H1 (cell line): Measurements from ENCODE around the gene NLRP10. TPM values are rescaled to one million over a fixed set of nuclear protein-coding genes. Genes with fewer than 3 reads are reported as not detected.

Experiments
- CTCF ChIA-PET: fragments of 300-600 bp; sonication (Branson Sonifier 250); formaldehyde crosslinking; loops from one replicate; lab custom pipeline; 2021; ENCODE audit not compliant: partially characterized antibody; lab: Charles Lee
- POLR2A ChIA-PET: fragments of 300-600 bp; sonication (Branson Sonifier 250); formaldehyde crosslinking; loops from one replicate; lab custom pipeline; 2021; ENCODE audit warnings: inconsistent platforms; ENCODE audit not compliant: partially characterized antibody; lab: Charles Lee
- DNase-seq, 2 experiments: peaks; one replicate each; pipeline versions ENCODE4 v3.0.0 to v3.0.0-alpha.2; 2010 to 2022; ENCODE audit warnings: low spot score in 2 of 2, low read depth in 1 of 2, mixed read lengths in 1 of 2
- FAIRE-seq: peaks from 2 replicates; lab custom pipeline; 2011; peaks lifted over from hg19 to GRCh38; lab: Jason Lieb, UNC
- H2AFZ ChIP-seq: 2 replicates; pipeline ENCODE4 v1.8.1; 2012; ENCODE audit warnings: low read length, inconsistent platforms
- H2AK5ac ChIP-seq: 2 replicates; pipeline ENCODE4 v1.6.1; 2013; ENCODE audit warnings: low read depth, low read length
- H2BK120ac ChIP-seq: replicated peaks from 2 replicates; pipeline ENCODE3; 2013; ENCODE audit warnings: low read depth, low read length, inconsistent platforms
- H2BK12ac ChIP-seq: 2 replicates; pipeline ENCODE4 v1.6.1; 2013; ENCODE audit warnings: low read depth, low read length
- H2BK15ac ChIP-seq: 2 replicates; pipeline ENCODE4 v1.6.1; 2013; ENCODE audit warnings: low read length
- H2BK20ac ChIP-seq: 2 replicates; pipeline ENCODE4 v1.6.1; 2013; ENCODE audit warnings: low read length
- H2BK5ac ChIP-seq: 2 replicates; pipeline ENCODE4 v1.6.1; 2013; ENCODE audit warnings: low read depth, low read length
- H3K14ac ChIP-seq: 2 replicates; pipeline ENCODE4 v1.6.1; 2013; ENCODE audit warnings: inconsistent platforms; ENCODE audit not compliant: insufficient read length
- H3K18ac ChIP-seq: 2 replicates; pipeline ENCODE4 v1.6.1; 2013; ENCODE audit warnings: low read length; ENCODE audit errors: extremely low read depth
- H3K23ac ChIP-seq: 2 replicates; pipeline ENCODE4 v1.6.1; 2013; ENCODE audit warnings: inconsistent platforms; ENCODE audit not compliant: insufficient read length
- H3K23me2 ChIP-seq: 2 replicates; pipeline ENCODE4 v1.6.1; 2013; ENCODE audit warnings: low read depth, low read length
- H3K27ac ChIP-seq: 2 replicates; pipeline ENCODE4 v1.6.1; 2011; ENCODE audit warnings: low read depth, low read length, inconsistent platforms
- H3K27me3 ChIP-seq, 4 experiments: replicated peaks in 1 of 4; 1 replicate in 1 of 4; 2 replicates in 3 of 4; pipeline versions ENCODE4 v1.6.1 to v1.8.1; 2011 to 2013; ENCODE audit warnings: low read length in 3 of 4, mild to moderate bottlenecking in 3 of 4, inconsistent platforms in 2 of 4, mixed read lengths in 2 of 4, moderate library complexity in 1 of 4; ENCODE audit not compliant: control insufficient read depth in 3 of 4, insufficient read depth in 3 of 4; ENCODE audit errors: extremely low read depth in 1 of 4
- H3K36me3 ChIP-seq, 4 experiments: 2 replicates each; pipeline versions ENCODE4 v1.6.1 to v1.8.1; 2011 to 2013; ENCODE audit warnings: mild to moderate bottlenecking in 4 of 4, low read length in 3 of 4, moderate library complexity in 2 of 4, control low read depth in 1 of 4, inconsistent platforms in 1 of 4; ENCODE audit not compliant: insufficient read depth in 4 of 4, control insufficient read depth in 2 of 4
- H3K4ac ChIP-seq: replicated peaks from 2 replicates; pipeline ENCODE3; 2013; ENCODE audit warnings: low read length, low read depth, mixed read lengths, inconsistent platforms; ENCODE audit not compliant: insufficient read length
- H3K4me1 ChIP-seq, 4 experiments: replicated peaks in 1 of 4; 1 replicate in 1 of 4; 2 replicates in 3 of 4; pipeline versions ENCODE4 v1.6.1 to v1.8.1; 2011 to 2013; ENCODE audit warnings: low read length in 3 of 4, inconsistent platforms in 2 of 4, mixed read lengths in 1 of 4; ENCODE audit not compliant: insufficient read depth in 4 of 4, control insufficient read depth in 3 of 4
- H3K4me2 ChIP-seq, 2 experiments: 2 replicates each; pipeline versions ENCODE4 v1.6.1 to v1.8.1; 2011 to 2013; ENCODE audit warnings: low read depth in 2 of 2, low read length in 2 of 2, control low read depth in 1 of 2, inconsistent platforms in 1 of 2, mild to moderate bottlenecking in 1 of 2; ENCODE audit not compliant: insufficient read depth in 1 of 2
- H3K4me3 ChIP-seq, 4 experiments: fragments of 200-600, 300-600 bp in 1 of 4; sonication (generic), shearing (Covaris generic), sonication (Bioruptor Twin) in 1 of 4; 2 replicates each; pipeline versions ENCODE4 v1.5.1 to v1.8.1; 2011 to 2016; ENCODE audit warnings: low read length in 4 of 4, low read depth in 3 of 4, control low read depth in 2 of 4, inconsistent platforms in 2 of 4, mild to moderate bottlenecking in 2 of 4, mixed read lengths in 1 of 4, moderate library complexity in 1 of 4; ENCODE audit not compliant: insufficient read depth in 2 of 4; ENCODE audit errors: extremely low read depth in 1 of 4
- H3K56ac ChIP-seq: replicated peaks from 2 replicates; pipeline ENCODE3; 2013; ENCODE audit warnings: low read depth, mild to moderate bottlenecking, mixed read lengths, low read length, inconsistent platforms; ENCODE audit not compliant: insufficient read length
- H3K79me1 ChIP-seq: 2 replicates; pipeline ENCODE4 v1.6.1; 2013; ENCODE audit warnings: low read depth, low read length, control low read depth
- H3K79me2 ChIP-seq, 2 experiments: 2 replicates each; pipeline versions ENCODE4 v1.6.1 to v1.8.1; 2012 to 2013; ENCODE audit warnings: low read length in 2 of 2, mild to moderate bottlenecking in 2 of 2, inconsistent platforms in 1 of 2; ENCODE audit not compliant: insufficient read depth in 2 of 2, control insufficient read depth in 1 of 2
- H3K9ac ChIP-seq, 4 experiments: replicated peaks in 1 of 4; 1 replicate in 1 of 4; 2 replicates in 3 of 4; pipeline versions ENCODE4 v1.6.1 to v1.8.1; 2011 to 2013; ENCODE audit warnings: low read depth in 3 of 4, low read length in 3 of 4, control low read depth in 2 of 4, mild to moderate bottlenecking in 2 of 4, moderate library complexity in 2 of 4, inconsistent platforms in 1 of 4; ENCODE audit errors: extremely low read depth in 1 of 4
- H3K9me3 ChIP-seq, 2 experiments: 2 replicates each; pipeline versions ENCODE4 v1.6.1 to v1.8.1; 2012 to 2013; ENCODE audit warnings: mild to moderate bottlenecking in 2 of 2, moderate library complexity in 2 of 2, control low read depth in 1 of 2, inconsistent platforms in 1 of 2, low read depth in 1 of 2, low read length in 1 of 2, mixed read lengths in 1 of 2; ENCODE audit not compliant: insufficient read depth in 2 of 2
- H4K20me1 ChIP-seq, 2 experiments: replicated peaks in 1 of 2; 2 replicates each; pipeline versions ENCODE3 to v1.8.1; 2011 to 2013; ENCODE audit warnings: inconsistent platforms in 2 of 2, low read length in 2 of 2, mild to moderate bottlenecking in 1 of 2; ENCODE audit not compliant: insufficient read depth in 2 of 2, control insufficient read depth in 1 of 2
- H4K5ac ChIP-seq: 2 replicates; pipeline ENCODE4 v1.6.1; 2013; ENCODE audit warnings: low read length, low read depth, mixed read lengths, inconsistent platforms; ENCODE audit not compliant: insufficient read length
- H4K8ac ChIP-seq: 2 replicates; pipeline ENCODE4 v1.8.0; 2013; ENCODE audit warnings: mild to moderate bottlenecking, moderate library complexity, low read length, inconsistent platforms; ENCODE audit not compliant: insufficient read depth; ENCODE audit errors: extremely low read depth
- H4K91ac ChIP-seq: replicated peaks from 2 replicates; pipeline ENCODE3; 2013; ENCODE audit warnings: low read length, mixed read lengths, inconsistent platforms; ENCODE audit not compliant: insufficient read length
- ASH2L ChIP-seq: fragments of 200-600, 300-600 bp; sonication (generic); IDR thresholded peaks from one replicate; pipeline ENCODE4 v1.7.1; 2017; ENCODE audit warnings: low read length
- JUND ChIP-seq: IDR thresholded peaks from 2 replicates; pipeline ENCODE4 v1.6.1; 2011; ENCODE audit warnings: mild to moderate bottlenecking, improper control_type of control experiment, low read length
- WGBS, 2 experiments: shearing (Covaris generic) in 1 of 2; methylation state at CpG; one replicate each; pipeline versions ENCODE4 v1.1.6 to v1.1.7; 2013 to 2015; ENCODE audit warnings: low lambda C conversion rate in 2 of 2, mixed read lengths in 2 of 2, inconsistent platforms in 1 of 2, low coverage in 1 of 2, missing lambda C conversion rate in 1 of 2; ENCODE audit not compliant: insufficient replicate concordance in 2 of 2, insufficient coverage in 1 of 2, insufficient read length in 1 of 2; ENCODE audit errors: extremely low coverage in 1 of 2, missing lambda C conversion rate in 1 of 2; 5-methylcytosine and 5-hydroxymethylcytosine counted together
- polyA plus RNA-seq, 7 experiments: library from polyadenylated mRNA; depleted of rRNA in 3 of 7; stranded (reverse) in 5 of 7; unstranded in 2 of 7; fragments of >200 nt in 5 of 7; fragments of 200-250 nt in 2 of 7; gene quantifications; 1 replicate in 5 of 7; 2 replicates in 1 of 7; 4 replicates in 1 of 7; pipeline versions ENCODE4 v1.2.1 to v1.2.3, GENCODE V29; 2011 to 2013; ENCODE audit warnings: missing spikeins in 2 of 7, mixed read lengths in 2 of 7
- total RNA-seq: library from RNA; stranded (reverse); fragmentation: NEBNext Ultra II Directional; extraction: Animal tissue kit (Norgen Biotek cat#: 25700); gene quantifications from 2 replicates; pipeline ENCODE4 v1.2.1, GENCODE V29; 2021

The NLRP10 gene
- total and polyA plus RNA-seq, 2 of the 8 experiments (the other 6 are each of a cell fraction or from before 2014, with no cell fraction given), result 0.71 TPM; not detected in 1

GRCh38 chr11:7977232-7977917 lies 12.1 kb upstream of the NLRP10 start:
- Histone ChIP-seq H3K23ac (no peak overlapping the region), H2BK20ac (no peak overlapping the region; the same call in 1 of the 2 replicates), H3K18ac (no peak overlapping the region), H3K4ac (no peak overlapping the region), H4K5ac (no peak overlapping the region), H4K8ac (no peak overlapping the region), H3K23me2 (no peaks in the 10 kb centered on the region), H3K79me1 (no peaks in the 10 kb centered on the region), H4K91ac (no peak overlapping the region), H3K9ac (no peak overlapping the region), H3K9me3 (no peaks in the 10 kb centered on the region), H2BK120ac (peak overlapping the region; percentile 4), H3K36me3 (no peaks in the 10 kb centered on the region), H3K4me2 (no peak overlapping the region), H4K20me1 (no peaks in the 10 kb centered on the region), H3K79me2 (no peaks in the 10 kb centered on the region), H3K56ac (no peak overlapping the region), H3K14ac (no peak overlapping the region), H3K4me3 (no peak overlapping the region), H2AFZ (no peak overlapping the region), H2BK5ac (peak overlapping the region; percentile 2; the same call in 1 of the 2 replicates), H3K4me1 (peaks cover 0 to 4% (median 0%) of the 10 kb centered on the region in 4 experiments; a peak in 3 of 7 replicates), H2BK12ac (no peak overlapping the region), H3K27me3 (no peaks in the 10 kb centered on the region), H2AK5ac (no peak overlapping the region), H2BK15ac (no peak overlapping the region), H3K27ac (no peak overlapping the region)
- FAIRE-seq, result no peak
- POLR2A ChIA-PET, result interaction anchor here (0.7 to 5.9 kb wide), 4 partner anchors 9 to 128 kb away, joined by 3 to 38 read pairs (median 3); no protein-coding TSS in a partner anchor
- no peak for DNase-seq
- CTCF ChIA-PET, result interaction anchor here (0.6 to 5.7 kb wide), 7 partner anchors 9 to 981 kb away, joined by 3 to 43 read pairs (median 4); partner anchors contain the start of gene EIF3F
- WGBS, 2 experiments, result 91% methylated on average over 5 of the region's 5 CpGs; no CpG with 5 or more reads in 1 of the 2 experiments
- TF ChIP-seq JUND, result peak; percentile 58
- TF ChIP-seq ASH2L, result no peak
